ENCODE data around the gene RPS27A.
"Not testable (repeated sequence)": the region's sequence is repeated elsewhere in the genome, so short reads cannot be mapped to it uniquely, and the experiment has no call there.

The RPS27A gene

GRCh38 chr2:55232084-55232862 lies at the start of gene RPS27A, which contains the start of gene CLHC1:
TSS of gene RPS27A (plus strand) at chr2:55232688. CDS start at chr2:55232825, 137 bp downstream.
TSS of gene CLHC1 (minus strand) at chr2:55232293. CDS start at chr2:55222411, 9,882 bp downstream.
- DNase-seq = peak; percentile 93

- DNase-seq = not testable (repeated sequence)
Measured at GRCh38 chr2:55186837-55187236, 45.7 kb upstream of the RPS27A start.

DNA sequence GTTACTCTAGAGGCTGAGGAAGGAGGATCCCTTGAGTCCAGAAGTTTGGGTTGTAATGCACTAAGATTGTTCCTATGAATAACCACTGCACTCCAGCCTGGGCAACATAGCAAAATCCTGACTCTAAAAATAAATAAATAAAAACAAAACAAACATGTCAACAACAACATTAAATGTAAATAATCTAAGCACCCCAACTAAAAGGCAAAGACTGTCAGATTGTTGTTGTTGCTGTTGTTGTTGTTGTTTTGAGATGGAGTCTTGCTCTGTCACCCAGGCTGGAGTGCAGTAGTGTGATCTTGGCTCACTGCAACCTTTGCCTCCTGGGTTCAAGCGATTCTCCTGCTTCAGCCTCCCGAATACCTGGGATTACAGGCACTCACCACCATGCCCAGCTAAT lies 40.6 kb upstream of the RPS27A start:
- DNase-seq = not testable (repeated sequence)

DNA sequence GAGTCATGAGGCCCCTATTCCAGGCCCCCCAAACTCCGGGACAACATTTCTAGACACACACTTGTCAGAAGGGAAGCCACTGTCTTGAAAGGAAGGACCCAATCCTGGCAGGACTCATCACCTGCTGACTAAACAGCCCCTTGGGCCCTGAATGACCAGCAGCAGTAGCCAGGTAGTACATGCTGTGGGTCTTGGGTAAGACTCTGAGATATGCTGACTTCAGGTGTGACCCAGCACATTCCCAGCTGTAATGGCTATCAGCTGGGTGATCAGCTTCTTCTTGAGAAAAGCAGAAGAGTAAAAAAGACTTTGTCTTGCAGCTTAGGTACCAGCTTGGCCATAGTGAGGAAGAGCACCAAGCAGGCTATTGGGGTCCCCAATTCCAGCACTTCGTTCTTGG lies 36.0 kb upstream of the RPS27A start:
- no peak for DNase-seq

DNA sequence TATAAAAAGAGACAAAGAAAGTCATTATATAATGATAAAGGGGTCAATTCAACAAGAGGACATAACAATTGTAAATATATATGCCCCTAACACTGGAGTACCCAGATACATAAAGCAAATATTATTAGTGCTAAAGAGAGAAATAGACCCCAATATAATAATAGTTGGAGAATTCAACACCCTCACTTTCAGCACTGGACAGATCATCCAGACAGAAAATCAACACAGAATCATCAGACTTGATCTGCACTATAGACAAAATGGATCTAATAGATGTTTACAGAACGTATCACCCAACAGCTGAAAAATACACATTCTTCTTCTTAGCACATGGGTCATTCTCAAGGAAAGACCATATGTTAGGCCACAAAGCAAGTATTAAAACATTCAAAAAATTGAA lies 32.1 kb upstream of the RPS27A start:
- DNase-seq = no peak

DNA sequence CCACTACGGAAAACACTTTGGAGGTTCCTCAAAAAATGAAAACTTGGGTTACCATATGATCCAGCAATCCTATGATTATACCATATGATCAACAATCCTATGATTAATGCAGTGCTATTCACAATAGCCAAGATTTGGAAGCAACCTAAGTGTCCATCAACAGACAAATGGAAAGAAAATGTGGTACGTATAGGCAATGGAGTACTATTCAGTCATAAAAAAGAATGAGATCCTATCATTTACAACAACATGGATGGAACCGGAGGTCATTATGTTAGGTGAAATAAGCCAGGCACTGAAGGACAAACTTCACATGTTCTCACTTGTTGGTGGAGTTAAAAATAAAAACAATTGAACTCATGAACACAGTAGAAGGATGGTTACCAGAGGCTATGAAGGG lies 28.0 kb upstream of the RPS27A start:
- DNase-seq = no peak

GRCh38 chr2:55204950-55205349 lies 27.5 kb upstream of the RPS27A start:
- no peak for DNase-seq

GRCh38 chr2:55213822-55214221 lies 18.7 kb upstream of the RPS27A start:
- no peak for DNase-seq

GRCh38 chr2:55223958-55224760 lies 8.3 kb upstream of the RPS27A start:
- no peak for DNase-seq

DNA sequence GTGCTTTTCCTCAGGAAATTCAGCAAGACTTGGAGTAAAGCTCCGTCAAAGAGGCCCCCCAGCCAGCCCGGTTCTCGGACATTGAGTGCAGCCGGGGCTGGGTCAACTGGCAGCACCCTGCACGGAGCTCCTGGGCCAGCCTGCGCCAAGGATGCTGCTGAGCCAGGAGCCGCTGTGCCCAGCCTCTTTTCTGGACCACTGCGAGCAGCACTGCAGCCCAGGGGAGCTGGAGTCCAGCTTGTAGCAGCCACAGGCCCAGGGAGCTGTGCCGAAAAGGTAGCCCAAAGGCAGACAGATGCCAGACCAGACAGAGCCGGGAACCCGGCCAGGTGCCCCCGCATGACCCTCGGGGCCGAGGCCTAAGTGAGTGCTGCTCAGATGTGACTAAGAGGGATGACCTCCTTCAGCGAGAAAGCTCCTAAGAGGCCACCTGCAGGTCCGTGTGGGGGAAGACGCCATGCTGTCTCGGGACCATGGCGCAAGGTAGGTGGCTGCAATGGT lies 7.7 kb upstream of the RPS27A start:
- no peak for DNase-seq

DNA sequence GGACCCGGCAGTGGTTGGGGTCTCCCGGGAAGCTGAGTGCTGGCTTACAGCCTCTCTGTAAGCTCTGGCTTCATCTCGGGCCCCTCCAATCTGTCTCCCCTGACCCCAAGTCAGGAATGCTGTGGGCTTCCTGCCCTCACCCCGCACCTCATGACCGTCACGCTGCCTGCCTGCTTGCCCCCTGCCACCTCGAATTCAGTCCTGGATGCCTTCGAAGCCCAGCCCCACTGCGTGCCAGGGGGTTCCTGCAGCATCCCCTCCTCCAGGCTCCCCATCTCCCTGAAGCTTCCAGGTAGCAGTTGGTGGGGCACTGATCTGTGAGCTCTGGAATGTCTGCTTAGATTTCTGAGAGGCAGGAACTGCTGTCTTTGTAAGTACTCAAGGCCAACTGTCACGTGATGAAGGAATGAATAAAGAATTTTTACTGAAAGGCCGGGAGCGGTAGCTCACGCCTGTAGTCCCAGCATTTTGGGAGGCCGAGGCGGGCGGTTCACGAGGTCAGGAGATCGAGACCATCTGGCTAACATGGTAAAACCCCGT lies 6.9 kb upstream of the RPS27A start:
- no peak for DNase-seq

GRCh38 chr2:55227437-55228225 lies 4.9 kb upstream of the RPS27A start:
- not testable (repeated sequence) for DNase-seq

DNA sequence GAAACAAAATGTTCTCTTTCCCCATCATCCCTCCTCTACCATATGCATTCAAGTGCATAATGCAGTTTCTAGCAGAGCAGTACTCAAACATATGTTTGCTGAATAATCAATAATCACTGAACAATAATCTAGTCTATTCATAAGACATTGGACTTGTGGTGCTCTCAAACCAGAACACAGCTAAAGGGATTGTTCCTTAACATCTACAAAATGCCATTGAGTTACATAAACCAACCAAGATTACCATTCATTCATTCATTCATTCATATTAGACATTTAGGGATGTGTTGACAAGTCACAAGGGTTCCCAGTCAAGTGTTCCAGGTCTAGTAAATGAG lies 4.3 kb upstream of the RPS27A start:
- no peak for DNase-seq

DNA sequence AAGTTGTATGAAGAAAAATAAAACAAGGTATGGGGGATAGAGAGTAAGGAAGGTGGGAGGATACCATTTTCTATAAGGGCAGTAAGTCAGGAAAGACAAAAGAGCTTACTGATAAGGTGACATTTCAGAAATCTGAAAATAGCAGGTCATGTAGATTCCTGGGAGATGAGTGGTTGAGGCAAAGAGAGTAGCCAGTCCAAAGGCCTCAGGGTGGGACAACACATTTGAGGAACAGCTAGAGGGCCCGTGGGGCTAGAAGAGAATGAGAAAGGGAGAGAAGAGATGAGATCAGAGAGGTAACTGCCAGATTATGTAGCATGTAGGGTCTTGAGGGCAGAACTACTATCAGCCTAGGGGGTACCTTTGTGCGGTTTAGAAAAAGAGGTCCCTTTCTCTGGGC lies 3.3 kb upstream of the RPS27A start:
- DNase-seq = no peak

DNA sequence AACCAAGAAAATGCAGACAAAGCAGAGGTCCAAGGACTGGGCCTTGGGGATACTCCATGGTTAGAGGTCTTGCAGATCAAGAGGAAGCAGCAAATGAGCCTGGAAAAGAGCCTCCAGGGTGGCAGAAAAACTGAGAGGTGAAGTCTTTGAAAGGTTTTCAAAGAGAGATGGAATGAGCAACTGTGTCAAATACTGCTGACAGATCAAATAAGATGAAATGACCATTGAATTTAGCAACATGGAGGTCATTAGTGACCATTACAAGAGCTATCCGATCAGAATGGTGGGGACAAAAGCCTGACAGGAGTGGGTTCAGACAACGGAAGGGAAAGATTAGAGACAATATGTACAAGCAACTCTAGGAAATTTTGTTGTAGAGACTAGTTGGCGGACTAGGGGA lies 1.9 kb upstream of the RPS27A start:
- DNase-seq = no peak

DNA sequence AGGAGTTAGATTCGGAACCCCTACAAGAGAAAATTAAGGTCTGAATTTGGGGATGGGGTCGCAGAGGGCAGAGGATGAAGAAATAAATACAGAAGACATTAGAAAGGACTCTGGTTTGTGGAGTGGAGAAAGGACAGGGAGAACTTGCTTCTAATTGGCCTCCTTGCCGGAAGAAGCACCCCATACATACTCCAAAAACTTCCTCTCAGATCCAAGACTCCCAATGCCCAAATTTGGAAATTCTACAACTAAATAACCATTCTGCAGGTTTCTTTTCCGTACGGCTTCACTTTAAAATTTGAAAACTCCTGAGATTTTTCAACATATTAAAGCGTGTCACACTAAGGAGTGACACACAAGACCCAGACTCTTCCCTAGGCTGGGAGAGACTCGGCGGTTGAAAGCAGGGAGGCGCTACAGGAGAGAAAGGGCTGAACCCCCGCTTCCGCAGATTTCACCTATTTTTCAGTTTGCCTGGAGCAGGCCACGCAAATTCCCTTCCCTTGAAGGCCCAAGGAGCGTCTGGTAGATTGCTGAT lies 873 bp upstream of the RPS27A start:
- no peak for DNase-seq

DNA sequence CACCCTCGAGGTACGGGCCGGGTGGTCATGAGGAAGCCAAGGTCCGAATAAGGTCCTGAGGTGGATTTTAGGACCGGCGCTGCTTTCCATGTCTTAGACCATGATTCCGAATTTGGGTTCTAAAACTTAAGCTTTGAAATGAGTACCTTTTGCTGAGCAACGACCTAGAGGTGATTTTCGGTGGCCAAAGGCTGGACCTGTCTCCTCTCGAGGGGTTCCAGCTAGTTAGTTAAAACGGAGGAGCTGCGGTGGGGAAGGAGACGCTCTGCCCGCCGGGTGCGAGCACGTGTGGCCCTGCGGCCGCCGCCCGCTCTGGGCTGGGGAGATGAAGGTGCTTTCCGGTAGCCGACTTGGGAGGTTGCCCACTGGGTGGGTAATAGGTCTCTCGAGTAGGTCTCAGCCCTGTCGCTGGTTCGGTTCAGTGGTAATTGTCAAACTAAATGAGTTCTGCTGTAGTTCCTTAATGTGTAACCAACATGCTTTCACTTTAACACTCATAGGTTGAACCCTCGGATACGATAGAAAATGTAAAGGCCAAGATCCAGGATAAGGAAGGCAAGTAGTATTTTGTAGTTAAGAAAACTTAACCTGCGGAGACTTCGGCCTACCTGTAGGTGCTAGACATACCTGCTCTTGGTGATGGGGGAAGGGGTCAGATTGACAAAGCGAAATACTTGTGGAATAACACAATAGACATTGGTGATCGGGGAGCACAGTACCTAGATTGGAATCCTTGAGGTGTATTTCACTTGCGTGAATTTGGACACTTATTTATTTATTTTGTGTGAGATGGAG lies 572 bp downstream of the RPS27A start:
- DNase-seq = no peak

DNA sequence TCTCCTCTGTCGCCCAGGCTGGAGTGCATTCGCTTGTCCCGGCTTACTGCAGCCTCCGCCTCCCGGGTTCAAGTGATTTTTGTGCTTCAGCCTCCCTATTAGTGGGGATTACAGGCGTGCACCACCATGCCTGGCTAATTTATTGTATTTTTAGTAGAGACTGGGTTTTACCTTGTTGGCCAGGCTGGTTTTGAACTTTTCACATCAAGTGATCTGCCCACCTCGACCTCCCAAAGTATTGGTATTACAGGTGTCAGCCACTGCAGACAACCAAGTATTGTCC lies 1.1 kb downstream of the RPS27A start:
- no peak for DNase-seq

- no peak for DNase-seq
Measured at GRCh38 chr2:55235724-55236538, 3.4 kb downstream of the RPS27A start.

DNA sequence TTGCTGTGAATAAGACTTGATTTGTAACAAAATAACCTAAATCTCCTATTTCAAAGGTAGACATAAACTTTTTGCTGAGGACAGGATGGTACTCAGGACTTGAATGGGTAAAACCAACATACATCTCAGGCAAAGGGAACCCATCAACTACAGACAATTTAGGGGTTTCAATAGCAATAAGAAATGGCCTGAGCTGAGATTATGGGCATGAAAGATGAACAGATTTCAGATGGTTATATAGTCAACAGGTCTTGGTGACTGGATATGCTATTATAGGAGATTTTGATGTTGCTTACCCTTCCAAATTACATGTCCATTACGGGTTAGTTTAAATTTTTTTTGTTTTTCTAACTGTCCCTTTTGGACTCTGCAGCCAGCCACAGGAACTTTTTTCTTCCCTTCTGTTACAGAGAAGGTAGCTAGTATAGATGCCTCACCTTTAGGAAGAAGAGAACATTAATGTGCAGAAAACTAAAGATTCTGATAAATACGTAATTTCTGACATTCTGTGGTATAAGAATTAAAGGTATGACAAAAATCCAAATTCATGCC lies 4.6 kb downstream of the RPS27A start:
- DNase-seq = no peak
